Upper lobe of left lung (tissue), 6 donors: ENCODE measurements around the gene AXL. TPM values are rescaled to one million over a fixed set of nuclear protein-coding genes. Genes with fewer than 3 reads are reported as not detected.

ENCODE experiments used
- ATAC-seq, 2 donors: fragments of 200-7000 bp; cut with Tn5 transposase; one replicate each; pipeline ENCODE4 v1.9.1; 2022; ENCODE audit warnings: mild to moderate bottlenecking in 2 of 2, moderate library complexity in 2 of 2; ENCODE audit not compliant: low FRiP score in 2 of 2
- DNase-seq, 2 donors: peaks; one replicate each; pipeline ENCODE4 v3.0.0-alpha.2; 2019 to 2020
- H3K27ac ChIP-seq, 4 donors: fragments of 200-600 bp; sonication (generic); one replicate each; pipeline ENCODE4 v1.5.1; 2016 to 2019
- H3K27me3 ChIP-seq, 4 donors: fragments of 200-600 bp; sonication (generic); one replicate each; pipeline ENCODE4 v1.5.1; 2017 to 2019
- H3K36me3 ChIP-seq, 4 donors: fragments of 200-600 bp; sonication (generic); one replicate each; pipeline ENCODE4 v1.5.1; 2016 to 2019
- H3K4me1 ChIP-seq, 4 donors: fragments of 200-600 bp; sonication (generic); one replicate each; pipeline ENCODE4 v1.5.1; 2018 to 2019
- H3K4me3 ChIP-seq, 4 donors: fragments of 200-600 bp; sonication (generic); one replicate each; pipeline ENCODE4 v1.5.1; 2017 to 2019; ENCODE audit warnings: mild to moderate bottlenecking in 2 of 4, moderate library complexity in 1 of 4
- H3K9me3 ChIP-seq, 4 donors: fragments of 200-600 bp; sonication (generic); one replicate each; pipeline ENCODE4 v1.5.1; 2018 to 2019
- EP300 ChIP-seq, 4 donors: sonication (generic); formaldehyde crosslinking; IDR thresholded peaks; one replicate each; pipeline ENCODE4 v1.5.1; 2017; ENCODE audit warnings: antibody characterized with exemption in 4 of 4, control low read depth in 2 of 4
- POLR2A ChIP-seq, 4 donors: fragments of 450-650 bp; IDR thresholded peaks; one replicate each; pipeline ENCODE4 v1.5.1; 2016 to 2017; ENCODE audit warnings: antibody characterized with exemption in 4 of 4, mild to moderate bottlenecking in 2 of 4
- POLR2AphosphoS5 ChIP-seq, 2 donors: sonication (generic); formaldehyde crosslinking; IDR thresholded peaks; one replicate each; pipeline ENCODE4 v1.5.1; 2017; ENCODE audit warnings: antibody characterized with exemption in 2 of 2
- WGBS, 2 donors: methylation state at CpG; one replicate each; pipeline ENCODE4 v1.1.5; 2017 to 2018; 5-methylcytosine and 5-hydroxymethylcytosine counted together
- total RNA-seq, 6 donors: library from RNA; depleted of rRNA in 4 of 6; stranded (reverse); fragments of >200 nt in 4 of 6; gene quantifications; one replicate each; pipeline versions ENCODE4 v1.1.0 to v1.2.1, GENCODE V29; 2016 to 2021
- TF ChIP-seq, protein P1 (sequence below), 6 experiments: fragments of 450-650 bp in 4 of 6; fragments of 200-600 bp in 2 of 6; sonication (generic) in 2 of 6; IDR thresholded peaks; one replicate each; pipeline ENCODE4 v1.5.1; 2016 to 2019; ENCODE audit warnings: antibody characterized with exemption in 6 of 6
- donor health status: DM: no; HTN: no; CAD: no; lungs with moderate emphysema.
- donor health status: DM: no; HTN: yes; CAD: no; lungs with severe emphysema.

AXL gene
- total RNA-seq, 6 donors from 2014 or later: 28.4 to 96.9 (median 71.7) TPM

DNA sequence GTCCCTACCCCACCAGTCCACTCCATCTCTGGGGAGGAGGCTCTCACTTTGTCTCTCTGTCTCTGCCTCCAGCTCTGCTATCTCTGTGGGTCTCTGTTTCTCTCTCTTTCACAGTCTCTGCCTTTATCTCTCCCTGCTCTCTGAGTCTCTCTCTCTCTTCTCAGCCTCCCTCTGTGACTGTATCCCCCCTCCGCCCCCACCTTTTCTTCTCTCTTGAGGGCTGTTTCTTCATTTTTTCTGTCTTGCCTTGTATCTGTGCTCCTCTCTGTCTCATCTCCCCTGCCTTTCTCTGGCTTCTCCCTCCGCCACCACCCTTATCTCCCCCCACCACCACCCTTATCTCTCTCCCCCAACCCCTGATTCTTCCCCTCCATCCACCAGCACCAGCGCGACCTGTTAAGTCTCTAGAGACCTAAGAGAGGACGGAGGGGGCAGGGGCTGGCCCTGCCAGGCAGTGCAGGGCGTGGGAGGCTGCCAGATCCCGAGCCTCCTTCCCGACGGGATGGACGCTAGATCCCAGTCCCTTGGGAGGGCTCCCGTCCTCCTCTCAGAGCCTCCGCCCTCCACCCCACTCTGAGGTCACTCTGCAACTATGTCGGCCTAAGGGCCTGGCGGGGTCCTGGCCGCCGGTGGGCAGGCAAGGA lies 1.0 kb downstream of the AXL start:
- DNase-seq (peak in 1 of 2 donors; percentile 63), ATAC-seq (peak in 1 of 2 donors; percentile 45)
- Histone ChIP-seq H3K36me3 (peaks cover 0 to 5% (median 0%) of the 10 kb centered on the region in 4 donors), H3K27me3 (peaks cover 0 to 9% (median 1%) of the 10 kb centered on the region in 4 donors), H3K4me3 (peak overlapping the region in 3 of 4 donors; percentile 52 to 63 (median 55)), H3K9me3 (no peaks in the 10 kb centered on the region), H3K27ac (peak overlapping the region; percentile 77 to 89 (median 88)), H3K4me1 (peaks cover 0 to 22% (median 6%) of the 10 kb centered on the region in 4 donors)
- 31 to 40% methylated on average over 9 to 16 of the region's 16 CpGs for WGBS, 2 donors
- TF ChIP-seq POLR2AphosphoS5 (IDR thresholded peaks at IDR 0.05): peak in 1 of 2 donors; percentile 8
- TF ChIP-seq EP300 (IDR thresholded peaks at IDR 0.05): no peak
- TF ChIP-seq POLR2A (IDR thresholded peaks at IDR 0.05): no peak

DNA sequence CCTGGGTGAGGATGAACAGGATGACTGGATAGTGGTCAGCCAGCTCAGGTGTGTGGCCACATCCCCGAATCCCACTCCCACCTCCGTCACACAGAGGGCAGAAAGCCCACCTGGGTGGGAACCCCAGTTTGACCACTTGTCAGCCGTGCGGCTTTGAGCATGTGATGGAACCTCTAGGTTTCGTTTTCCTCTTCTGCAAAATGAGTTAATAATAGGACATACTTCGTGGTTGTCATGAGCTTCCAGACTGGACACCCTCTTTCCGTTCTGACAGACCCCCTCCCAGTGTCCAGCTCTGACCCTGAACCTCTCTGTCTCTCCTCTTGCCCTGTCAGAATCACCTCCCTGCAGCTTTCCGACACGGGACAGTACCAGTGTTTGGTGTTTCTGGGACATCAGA lies 1.8 kb downstream of the AXL start:
- TF ChIP-seq, protein P1, sequence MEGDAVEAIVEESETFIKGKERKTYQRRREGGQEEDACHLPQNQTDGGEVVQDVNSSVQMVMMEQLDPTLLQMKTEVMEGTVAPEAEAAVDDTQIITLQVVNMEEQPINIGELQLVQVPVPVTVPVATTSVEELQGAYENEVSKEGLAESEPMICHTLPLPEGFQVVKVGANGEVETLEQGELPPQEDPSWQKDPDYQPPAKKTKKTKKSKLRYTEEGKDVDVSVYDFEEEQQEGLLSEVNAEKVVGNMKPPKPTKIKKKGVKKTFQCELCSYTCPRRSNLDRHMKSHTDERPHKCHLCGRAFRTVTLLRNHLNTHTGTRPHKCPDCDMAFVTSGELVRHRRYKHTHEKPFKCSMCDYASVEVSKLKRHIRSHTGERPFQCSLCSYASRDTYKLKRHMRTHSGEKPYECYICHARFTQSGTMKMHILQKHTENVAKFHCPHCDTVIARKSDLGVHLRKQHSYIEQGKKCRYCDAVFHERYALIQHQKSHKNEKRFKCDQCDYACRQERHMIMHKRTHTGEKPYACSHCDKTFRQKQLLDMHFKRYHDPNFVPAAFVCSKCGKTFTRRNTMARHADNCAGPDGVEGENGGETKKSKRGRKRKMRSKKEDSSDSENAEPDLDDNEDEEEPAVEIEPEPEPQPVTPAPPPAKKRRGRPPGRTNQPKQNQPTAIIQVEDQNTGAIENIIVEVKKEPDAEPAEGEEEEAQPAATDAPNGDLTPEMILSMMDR (IDR thresholded peaks at IDR 0.05): no peak
- TF ChIP-seq POLR2AphosphoS5 (IDR thresholded peaks at IDR 0.05) (no peak), EP300 (IDR thresholded peaks at IDR 0.05) (no peak), POLR2A (IDR thresholded peaks at IDR 0.05) (no peak)
- ATAC-seq: no peak
- Histone ChIP-seq H3K4me3 (peak overlapping the region in 3 of 4 donors; percentile 52 to 63 (median 55)), H3K36me3 (peaks cover 0 to 5% (median 0%) of the 10 kb centered on the region in 4 donors), H3K9me3 (no peaks in the 10 kb centered on the region), H3K27ac (peak overlapping the region; percentile 77 to 89 (median 88)), H3K27me3 (peaks cover 0 to 9% (median 1%) of the 10 kb centered on the region in 4 donors), H3K4me1 (peaks cover under 1 to 25% (median 9%) of the 10 kb centered on the region in 4 donors)
- DNase-seq: no peak
- WGBS, 2 donors: 42 to 72% methylated on average over 7 to 9 of the region's 9 CpGs

DNA sequence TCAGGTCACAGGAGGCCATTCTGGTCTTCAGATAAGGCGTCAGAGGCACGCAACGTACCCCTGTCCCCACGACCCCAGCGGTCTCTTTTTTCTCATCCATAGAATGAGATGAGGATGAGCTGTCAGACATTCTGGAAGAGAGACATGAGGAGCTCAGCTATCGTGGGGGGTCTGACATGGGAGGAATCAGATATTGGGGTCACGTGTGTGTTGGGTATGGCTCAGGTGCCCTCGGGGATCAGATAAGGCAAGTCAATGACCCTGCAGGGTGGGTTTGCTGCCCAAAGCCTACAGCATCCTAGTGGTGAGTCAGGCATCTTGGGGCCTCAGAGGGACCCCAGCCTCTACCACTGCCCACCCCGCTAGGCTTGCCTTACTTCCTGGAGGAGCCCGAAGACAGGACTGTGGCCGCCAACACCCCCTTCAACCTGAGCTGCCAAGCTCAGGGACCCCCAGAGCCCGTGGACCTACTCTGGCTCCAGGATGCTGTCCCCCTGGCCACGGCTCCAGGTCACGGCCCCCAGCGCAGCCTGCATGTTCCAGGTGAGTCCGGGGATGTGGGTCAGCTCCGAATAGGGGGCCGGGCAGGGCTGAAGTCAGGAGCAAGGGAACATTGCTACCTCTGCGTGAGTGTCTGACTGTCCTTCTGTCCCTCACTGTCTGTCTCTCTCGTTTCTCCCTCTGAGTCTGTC lies 2.6 kb downstream of the AXL start:
- no peaks in the 10 kb centered on the region for H3K9me3 ChIP-seq
- ATAC-seq (no peak), DNase-seq (peak in 1 of 2 donors; percentile 69)
- WGBS, 2 donors: 85 to 89% methylated on average over 13 to 20 of the region's 20 CpGs
- TF ChIP-seq POLR2A (IDR thresholded peaks at IDR 0.05): no peak
- TF ChIP-seq POLR2AphosphoS5 (IDR thresholded peaks at IDR 0.05): no peak
- no peak for TF ChIP-seq EP300 (IDR thresholded peaks at IDR 0.05)
- TF ChIP-seq, protein P1 (IDR thresholded peaks at IDR 0.05): no peak
- H3K36me3 ChIP-seq: peaks cover 0 to 5% (median 0%) of the 10 kb centered on the region in 4 donors
- peak overlapping the region in 3 of 4 donors; percentile 88 to 89 (median 88) for H3K27ac ChIP-seq
- H3K4me3 ChIP-seq: no peak overlapping the region
- H3K27me3 ChIP-seq: peaks cover 0 to 16% (median 1%) of the 10 kb centered on the region in 4 donors
- H3K4me1 ChIP-seq: peaks cover 9 to 34% (median 17%) of the 10 kb centered on the region in 4 donors

DNA sequence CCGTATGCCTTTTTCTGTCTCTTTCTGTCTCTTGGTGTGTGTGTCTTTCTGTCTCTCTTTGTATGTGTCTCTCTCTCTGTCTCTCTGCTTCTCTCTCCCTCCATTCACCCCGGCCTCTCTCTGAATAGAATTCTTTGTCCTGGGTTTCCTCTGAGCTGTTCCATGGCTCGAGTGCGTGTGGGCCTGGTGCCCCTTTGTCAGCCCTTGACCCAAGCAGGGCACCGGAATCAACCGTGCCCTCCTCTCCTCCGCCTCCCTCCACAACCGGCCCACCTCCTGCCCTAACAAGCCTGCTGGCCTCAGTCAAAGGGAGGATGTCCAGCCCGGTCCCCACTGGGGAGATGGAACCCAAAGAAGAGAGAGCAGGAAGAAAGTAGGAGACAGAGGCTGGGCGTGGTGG lies 3.2 kb downstream of the AXL start:
- no peak for ATAC-seq
- Histone ChIP-seq H3K27me3 (peaks cover 0 to 16% (median 1%) of the 10 kb centered on the region in 4 donors), H3K4me3 (no peak overlapping the region), H3K36me3 (peaks cover 0 to 5% (median 0%) of the 10 kb centered on the region in 4 donors), H3K27ac (peak overlapping the region in 1 of 4 donors; percentile 88), H3K9me3 (no peaks in the 10 kb centered on the region), H3K4me1 (peaks cover 13 to 36% (median 21%) of the 10 kb centered on the region in 4 donors)
- TF ChIP-seq POLR2A (IDR thresholded peaks at IDR 0.05) (no peak), POLR2AphosphoS5 (IDR thresholded peaks at IDR 0.05) (no peak), EP300 (IDR thresholded peaks at IDR 0.05) (no peak)
- TF ChIP-seq, protein P1 (IDR thresholded peaks at IDR 0.05): no peak
- WGBS, 2 donors: 81 to 85% methylated on average over 10 of the region's 10 CpGs
- DNase-seq: no peak
